ENCODE data around the gene PTPRG.

GRCh38 chr3:62261736-62262135, 700.4 kb downstream of the PTPRG start:
- TF ChIP-seq POLR2A (IDR thresholded peaks at IDR 0.05; ENCODE audit: low read depth, low read length) (no peak), TAF1 (IDR thresholded peaks at IDR 0.05; ENCODE audit: borderline replicate concordance, low read depth, low read length) (no peak), POLR2AphosphoS5 (IDR thresholded peaks at IDR 0.05; ENCODE audit: low read depth, low read length) (no peak)
